ENCODE measurements around the gene COL18A1.

- no peak for TF ChIP-seq CTCF (conservative IDR thresholded peaks at IDR 0.05; ENCODE audit: low read length)
- no peak for TF ChIP-seq EZH2phosphoT487 (IDR thresholded peaks at IDR 0.05; ENCODE audit: borderline replicate concordance)
Measured at GRCh38 chr21:45528028-45528705, 123.2 kb downstream of the COL18A1 start.

Data from Loucy (cell line).